Panc1 (cell line): Measurements from ENCODE around the gene PGAM1. TPM values are rescaled to one million over a fixed set of nuclear protein-coding genes. Genes with fewer than 3 reads are reported as not detected.

ENCODE experiments used
- ATAC-seq: fragments of 200-7000 bp; cut with Tn5 transposase; 2 replicates; pipeline ENCODE4 v1.9.1; 2020; ENCODE audit warnings: mild to moderate bottlenecking, moderate library complexity
- BruUV-seq: library from RNA; stranded (reverse); fragments of 400-500 nt; replicated peaks from 2 replicates; lab custom pipeline; 2021; lab: Mats Ljungman, UMichigan
- CTCF ChIA-PET: fragments of 300-600 bp; sonication (Branson Sonifier 250); formaldehyde crosslinking; loops from one replicate; lab custom pipeline; 2022; ENCODE audit warnings: antibody characterized with exemption; lab: Charles Lee
- POLR2A ChIA-PET: fragments of 300-600 bp; sonication (Branson Sonifier 250); formaldehyde crosslinking; loops from one replicate; lab custom pipeline; 2022; ENCODE audit warnings: antibody characterized with exemption; lab: Charles Lee
- DNase-seq: peaks from one replicate; pipeline ENCODE4 v3.0.0-alpha.2; 2010; ENCODE audit warnings: low read depth, low spot score
- H3K27ac ChIP-seq: 2 replicates; pipeline ENCODE4 v1.5.1; 2011; ENCODE audit warnings: mild to moderate bottlenecking, low read length, inconsistent platforms
- H3K27me3 ChIP-seq: fragments of 200-500 bp; sonication (Bioruptor generic); 2 replicates; pipeline ENCODE4 v1.6.0; 2014; ENCODE audit warnings: low read length, inconsistent platforms; ENCODE audit not compliant: control insufficient read depth, insufficient read depth
- H3K36me3 ChIP-seq: fragments of 200-500 bp; sonication (Bioruptor generic); 2 replicates; pipeline ENCODE4 v1.5.1; 2014; ENCODE audit warnings: inconsistent platforms, mild to moderate bottlenecking, low read length, moderate library complexity; ENCODE audit not compliant: control insufficient read depth, insufficient read depth
- H3K4me1 ChIP-seq: 2 replicates; pipeline ENCODE4 v1.5.1; 2011; ENCODE audit warnings: inconsistent platforms, mild to moderate bottlenecking, low read length, moderate library complexity; ENCODE audit not compliant: control insufficient read depth, insufficient read depth
- H3K4me3 ChIP-seq, 2 experiments: 2 replicates each; pipeline ENCODE4 v1.5.1; 2011 to 2012; ENCODE audit warnings: low read depth in 2 of 2, low read length in 2 of 2, mild to moderate bottlenecking in 2 of 2, inconsistent platforms in 1 of 2, moderate library complexity in 1 of 2
- H3K9me3 ChIP-seq: fragments of 200-500 bp; sonication (Bioruptor generic); 2 replicates; pipeline ENCODE4 v1.5.1; 2014; ENCODE audit warnings: low read depth, mild to moderate bottlenecking, inconsistent platforms, low read length, moderate library complexity; ENCODE audit not compliant: control insufficient read depth, insufficient read depth
- TCF7L2 ChIP-seq: IDR thresholded peaks from 2 replicates; pipeline ENCODE4 v1.6.1; 2011; ENCODE audit warnings: mild to moderate bottlenecking, low read depth, low read length, inconsistent platforms
- in situ Hi-C: cut with HindIII; loops from 2 replicates; pipeline ENCODE4 v1.10.0; 2016; ENCODE audit warnings: low sequenced_read_pairs, low pct_unique_long_range_greater_than_20kb
- intact Hi-C: fragments of 100-400 bp; cut with micrococcal nuclease; formaldehyde crosslinking; loops from one replicate; pipeline ENCODE4 v1.10.0; 2022; ENCODE audit not compliant: unreplicated experiment
- total RNA-seq: library from RNA; stranded (reverse); gene quantifications from one replicate; pipeline ENCODE4 v1.2.1, GENCODE V29; 2021; ENCODE audit not compliant: unreplicated experiment
- TF ChIP-seq, protein P1 (sequence below): fragments of 450-650 bp; IDR thresholded peaks from 2 replicates; pipeline ENCODE4 v1.5.1; 2017; ENCODE audit warnings: mild to moderate bottlenecking
- TF ChIP-seq, protein P2 (sequence below), 2 experiments: IDR thresholded peaks; 2 replicates each; pipeline ENCODE4 v1.6.1; 2011 to 2012; ENCODE audit warnings: low read depth in 2 of 2, control low read depth in 1 of 2, low read length in 1 of 2, mild to moderate bottlenecking in 1 of 2, moderate library complexity in 1 of 2; ENCODE audit not compliant: insufficient read depth in 1 of 2

PGAM1 gene
- total RNA-seq, 1 experiment from 2014 or later, result 726 TPM

DNA sequence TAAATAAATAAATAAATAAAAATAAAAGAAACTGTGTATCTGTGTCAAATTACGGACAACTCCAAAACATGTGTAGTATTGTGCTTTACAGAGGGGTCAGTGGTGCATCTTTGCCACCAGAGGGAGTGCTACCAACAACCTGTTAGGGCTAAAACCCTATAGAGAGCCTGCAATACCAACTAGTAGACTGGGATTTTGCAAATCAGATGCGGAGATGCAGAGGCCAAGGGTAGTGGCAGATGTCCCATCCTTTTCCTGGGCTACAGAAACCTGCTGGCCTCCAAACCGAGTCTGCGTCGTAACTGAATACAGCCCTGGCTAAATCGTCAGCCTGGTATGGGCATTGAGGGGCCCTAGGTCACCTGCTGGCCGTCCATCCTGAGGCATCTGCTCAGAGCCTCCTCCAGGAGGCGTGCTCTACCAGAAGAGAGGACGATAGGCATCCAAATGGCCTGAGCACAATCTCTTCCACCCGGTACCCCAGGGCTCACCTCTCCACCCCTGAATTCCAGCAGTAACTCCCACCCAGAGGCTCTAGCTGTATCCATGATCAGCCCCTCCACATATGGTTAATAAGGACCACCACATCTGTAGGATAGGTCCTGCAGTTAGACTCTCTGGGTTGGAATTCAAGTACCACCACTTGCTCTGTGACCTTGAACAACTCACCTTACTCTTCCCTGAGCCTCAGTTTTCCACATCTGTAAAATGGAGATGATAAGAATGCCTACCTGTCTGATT, 18.6 kb upstream of the PGAM1 start:
- Histone ChIP-seq H3K4me3 (peak overlapping the region; percentile 17 to 57), H3K4me1 (no peaks in the 10 kb centered on the region), H3K27me3 (no peaks in the 10 kb centered on the region), H3K36me3 (no peaks in the 10 kb centered on the region), H3K9me3 (no peaks in the 10 kb centered on the region), H3K27ac (peak overlapping the region; percentile 15; the same call in 1 of the 2 replicates)
- ChIA-PET CTCF (interaction anchor here (0.6 to 1.5 kb wide), 2 partner anchors 27 to 41 kb away, joined by 4 to 7 read pairs; no protein-coding TSS in a partner anchor), POLR2A (interaction anchor here (1.2 kb wide), 1 partner anchor 11 kb away, joined by 3 read pairs; no protein-coding TSS in a partner anchor)
- intact Hi-C loops (no loop called here), in situ Hi-C loops (no loop called here)
- no TSS peak for BruUV-seq
- DNase-seq (peak; percentile 84), ATAC-seq (peak; percentile 98)
- TF ChIP-seq TCF7L2, result no peak
- TF ChIP-seq, protein P1, sequence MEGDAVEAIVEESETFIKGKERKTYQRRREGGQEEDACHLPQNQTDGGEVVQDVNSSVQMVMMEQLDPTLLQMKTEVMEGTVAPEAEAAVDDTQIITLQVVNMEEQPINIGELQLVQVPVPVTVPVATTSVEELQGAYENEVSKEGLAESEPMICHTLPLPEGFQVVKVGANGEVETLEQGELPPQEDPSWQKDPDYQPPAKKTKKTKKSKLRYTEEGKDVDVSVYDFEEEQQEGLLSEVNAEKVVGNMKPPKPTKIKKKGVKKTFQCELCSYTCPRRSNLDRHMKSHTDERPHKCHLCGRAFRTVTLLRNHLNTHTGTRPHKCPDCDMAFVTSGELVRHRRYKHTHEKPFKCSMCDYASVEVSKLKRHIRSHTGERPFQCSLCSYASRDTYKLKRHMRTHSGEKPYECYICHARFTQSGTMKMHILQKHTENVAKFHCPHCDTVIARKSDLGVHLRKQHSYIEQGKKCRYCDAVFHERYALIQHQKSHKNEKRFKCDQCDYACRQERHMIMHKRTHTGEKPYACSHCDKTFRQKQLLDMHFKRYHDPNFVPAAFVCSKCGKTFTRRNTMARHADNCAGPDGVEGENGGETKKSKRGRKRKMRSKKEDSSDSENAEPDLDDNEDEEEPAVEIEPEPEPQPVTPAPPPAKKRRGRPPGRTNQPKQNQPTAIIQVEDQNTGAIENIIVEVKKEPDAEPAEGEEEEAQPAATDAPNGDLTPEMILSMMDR, result peak; percentile 98

DNA sequence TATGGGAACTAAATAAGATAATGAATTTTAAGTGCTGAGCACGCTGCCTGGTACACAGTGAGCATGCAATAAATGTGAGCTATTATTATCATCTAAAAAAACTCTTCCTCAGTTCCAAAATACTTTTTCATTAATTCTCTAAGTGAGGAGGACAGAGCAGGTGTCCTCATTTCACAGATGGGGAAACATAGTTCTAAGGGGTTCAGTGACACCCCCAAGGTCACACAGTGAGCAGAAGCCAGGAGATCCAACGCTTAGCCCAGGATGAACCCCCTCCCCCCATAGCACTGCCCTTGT, 18.1 kb upstream of the PGAM1 start:
- H3K36me3 ChIP-seq, result no peaks in the 10 kb centered on the region
- no peak for ATAC-seq
- no peaks in the 10 kb centered on the region for H3K9me3 ChIP-seq
- H3K27ac ChIP-seq, result peak overlapping the region; percentile 15; the same call in 1 of the 2 replicates
- BruUV-seq, result no TSS peak
- ChIA-PET POLR2A (interaction anchor here (1.2 kb wide), 1 partner anchor 11 kb away, joined by 3 read pairs; no protein-coding TSS in a partner anchor), CTCF (interaction anchor here (0.6 kb wide), 1 partner anchor 40 kb away, joined by 4 read pairs; no protein-coding TSS in a partner anchor)
- no peaks in the 10 kb centered on the region for H3K27me3 ChIP-seq
- H3K4me1 ChIP-seq, result no peaks in the 10 kb centered on the region
- TF ChIP-seq, protein P1, result no peak
- TF ChIP-seq, protein P2, sequence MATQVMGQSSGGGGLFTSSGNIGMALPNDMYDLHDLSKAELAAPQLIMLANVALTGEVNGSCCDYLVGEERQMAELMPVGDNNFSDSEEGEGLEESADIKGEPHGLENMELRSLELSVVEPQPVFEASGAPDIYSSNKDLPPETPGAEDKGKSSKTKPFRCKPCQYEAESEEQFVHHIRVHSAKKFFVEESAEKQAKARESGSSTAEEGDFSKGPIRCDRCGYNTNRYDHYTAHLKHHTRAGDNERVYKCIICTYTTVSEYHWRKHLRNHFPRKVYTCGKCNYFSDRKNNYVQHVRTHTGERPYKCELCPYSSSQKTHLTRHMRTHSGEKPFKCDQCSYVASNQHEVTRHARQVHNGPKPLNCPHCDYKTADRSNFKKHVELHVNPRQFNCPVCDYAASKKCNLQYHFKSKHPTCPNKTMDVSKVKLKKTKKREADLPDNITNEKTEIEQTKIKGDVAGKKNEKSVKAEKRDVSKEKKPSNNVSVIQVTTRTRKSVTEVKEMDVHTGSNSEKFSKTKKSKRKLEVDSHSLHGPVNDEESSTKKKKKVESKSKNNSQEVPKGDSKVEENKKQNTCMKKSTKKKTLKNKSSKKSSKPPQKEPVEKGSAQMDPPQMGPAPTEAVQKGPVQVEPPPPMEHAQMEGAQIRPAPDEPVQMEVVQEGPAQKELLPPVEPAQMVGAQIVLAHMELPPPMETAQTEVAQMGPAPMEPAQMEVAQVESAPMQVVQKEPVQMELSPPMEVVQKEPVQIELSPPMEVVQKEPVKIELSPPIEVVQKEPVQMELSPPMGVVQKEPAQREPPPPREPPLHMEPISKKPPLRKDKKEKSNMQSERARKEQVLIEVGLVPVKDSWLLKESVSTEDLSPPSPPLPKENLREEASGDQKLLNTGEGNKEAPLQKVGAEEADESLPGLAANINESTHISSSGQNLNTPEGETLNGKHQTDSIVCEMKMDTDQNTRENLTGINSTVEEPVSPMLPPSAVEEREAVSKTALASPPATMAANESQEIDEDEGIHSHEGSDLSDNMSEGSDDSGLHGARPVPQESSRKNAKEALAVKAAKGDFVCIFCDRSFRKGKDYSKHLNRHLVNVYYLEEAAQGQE (IDR thresholded peaks at IDR 0.05; ENCODE audit: insufficient read depth in 1 of 2, low read depth in 2 of 2, low read length in 1 of 2), result no peak
- no peak overlapping the region for H3K4me3 ChIP-seq
- intact Hi-C loops, result no loop called here
- in situ Hi-C loops, result no loop called here
- DNase-seq, result no peak
